HepG2 (cell line): ENCODE data around the gene ARPC1A. TPM values are rescaled to one million over a fixed set of nuclear protein-coding genes. Genes with fewer than 3 reads are reported as not detected.

Source experiments
- ATF2 ChIP-seq: sonication (generic); formaldehyde crosslinking; IDR thresholded peaks from 2 replicates; pipeline ENCODE4 v1.4.0; 2020; ENCODE audit warnings: missing genetic modification reagents
- CEBPZ ChIP-seq: IDR thresholded peaks from 2 replicates; pipeline ENCODE4 v1.6.1; 2012; ENCODE audit warnings: low read length, improper control_type of control experiment
- CSRNP2 ChIP-seq: sonication (generic); formaldehyde crosslinking; conservative IDR thresholded peaks from 2 replicates; pipeline ENCODE4 v1.8.0; 2022; ENCODE audit warnings: low read depth, missing genetic modification reagents
- FUBP1 ChIP-seq: sonication (generic); formaldehyde crosslinking; IDR thresholded peaks from 2 replicates; pipeline ENCODE4 v1.5.1; 2020; ENCODE audit warnings: missing genetic modification reagents, mild to moderate bottlenecking, borderline replicate concordance
- HMG20B ChIP-seq: conservative IDR thresholded peaks from 2 replicates; pipeline ENCODE4 v1.6.1; 2016; ENCODE audit warnings: missing genetic modification reagents, missing compliant biosample characterization
- NFAT5 ChIP-seq: sonication (generic); formaldehyde crosslinking; IDR thresholded peaks from 2 replicates; pipeline ENCODE4 v1.4.0; 2020; ENCODE audit warnings: missing genetic modification reagents
- PBX3 ChIP-seq: sonication (generic); formaldehyde crosslinking; IDR thresholded peaks from 2 replicates; pipeline ENCODE4 v1.8.1; 2023; ENCODE audit warnings: missing genetic modification reagents, inconsistent platforms, borderline replicate concordance
- RFX3 ChIP-seq: IDR thresholded peaks from 2 replicates; pipeline ENCODE4 v1.6.1; 2016; ENCODE audit warnings: missing biosample characterization, missing genetic modification reagents
- STAT5B ChIP-seq: sonication (generic); formaldehyde crosslinking; IDR thresholded peaks from 2 replicates; pipeline ENCODE4 v1.4.0; 2020; ENCODE audit warnings: missing genetic modification reagents
- TBL1XR1 ChIP-seq: fragments of 150-350 bp; IDR thresholded peaks from 2 replicates; pipeline ENCODE4 v1.6.1; 2014; ENCODE audit warnings: borderline replicate concordance, low read length; ENCODE audit not compliant: partially characterized antibody
- TOPORS ChIP-seq: sonication (generic); formaldehyde crosslinking; IDR thresholded peaks from 2 replicates; pipeline ENCODE4 v1.8.0; 2023; ENCODE audit warnings: mild to moderate bottlenecking, missing genetic modification reagents
- ZNF660 ChIP-seq: sonication (generic); formaldehyde crosslinking; IDR thresholded peaks from 2 replicates; pipeline ENCODE4 v1.5.1; 2020; ENCODE audit warnings: mild to moderate bottlenecking, low read depth, missing genetic modification reagents, borderline replicate concordance
- polyA plus RNA-seq, 8 experiments: library from polyadenylated mRNA; depleted of rRNA in 3 of 8; stranded (reverse) in 7 of 8; unstranded in 1 of 8; fragments of >200 nt; fragmentation: Illumina TruSeq in 4 of 8; extraction: Trizol in 4 of 8; gene quantifications; 2 replicates each; pipeline versions ENCODE4 v1.2.1 to v1.2.3, GENCODE V29; 2011 to 2016; ENCODE audit warnings: low read depth in 4 of 8, missing spikeins in 1 of 8, mixed read lengths in 1 of 8; ENCODE audit not compliant: insufficient read depth in 1 of 8
- total RNA-seq, 5 experiments: library from RNA; depleted of rRNA; stranded (reverse); fragments of >200 nt; fragmentation: Illumina TruSeq; extraction: Trizol; gene quantifications; 2 replicates each; pipeline ENCODE4 v1.2.3, GENCODE V29; 2016; ENCODE audit warnings: low read depth in 1 of 5

ARPC1A gene
- total and polyA plus RNA-seq, 2 of the 13 experiments (the other 11 are each of a cell fraction or from before 2014, with no cell fraction given), result 44.3 to 88.5 TPM

GRCh38 chr7:99375070-99375807 lies 49.5 kb downstream of the ARPC1A start (continued):
- TF ChIP-seq NFAT5 (CRISPR knock-in tag), result no peak
- TF ChIP-seq HMG20B, result no peak
- TF ChIP-seq STAT5B (CRISPR knock-in tag), result no peak
- no peak for TF ChIP-seq FUBP1 (CRISPR knock-in tag)
- no peak for TF ChIP-seq ZNF660 (CRISPR knock-in tag)
- no peak for TF ChIP-seq TBL1XR1
- no peak for TF ChIP-seq RFX3 (CRISPR knock-in tag)
- no peak for TF ChIP-seq CEBPZ
- no peak for TF ChIP-seq PBX3 (CRISPR knock-in tag)
- TF ChIP-seq TOPORS (CRISPR knock-in tag), result peak; percentile 65; the same call in 1 of the 2 replicates
- TF ChIP-seq CSRNP2, result no peak
- no peak for TF ChIP-seq ATF2 (CRISPR knock-in tag)
